ENCODE data around the gene SNX10. TPM values are rescaled to one million over a fixed set of nuclear protein-coding genes. Genes with fewer than 3 reads are reported as not detected.

SNX10 gene
- total RNA-seq, 2 donors from 2014 or later: 2.3 to 5.6 TPM

DNA sequence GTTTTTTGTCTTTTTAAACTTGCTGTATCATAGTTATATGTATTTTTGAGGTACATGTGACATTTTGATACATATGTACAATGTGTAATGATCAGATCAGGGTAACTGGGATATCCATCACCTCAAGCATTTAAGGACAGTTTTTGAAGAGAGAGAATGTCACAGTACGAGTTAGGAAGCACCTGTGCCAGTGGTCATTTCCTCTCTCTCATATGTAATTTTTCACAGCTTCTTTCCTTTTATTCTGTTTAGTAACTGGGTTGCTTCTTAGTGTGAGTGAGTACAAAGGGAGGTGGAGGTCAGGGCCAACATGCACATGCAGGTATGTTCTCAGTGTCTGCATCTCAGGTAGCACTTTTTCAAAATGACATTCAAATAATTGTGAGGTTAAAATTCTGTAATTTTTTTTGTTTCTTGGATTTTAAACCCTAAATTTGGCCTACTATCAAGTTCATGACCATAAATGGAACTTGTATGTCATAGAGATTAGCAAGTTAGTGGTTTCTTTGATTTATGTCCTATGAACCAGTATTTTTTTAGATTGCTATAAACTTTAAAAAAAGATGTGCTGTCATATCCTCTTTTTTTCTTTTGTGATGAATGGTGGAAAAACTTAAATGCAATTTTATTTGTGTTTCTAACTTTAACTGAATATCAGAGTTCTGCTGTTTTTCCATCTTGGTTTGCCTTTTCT, 42.7 kb downstream of the SNX10 start:
- DNase-seq (ENCODE audit: low spot score) (no peak), ATAC-seq (ENCODE audit: insufficient number of reproducible peaks, low FRiP score, low read depth) (no peak)
- Histone ChIP-seq H3K9me3 (no peaks in the 10 kb centered on the region), H3K27ac (no peak overlapping the region), H3K27me3 (replicated peaks; ENCODE audit: insufficient read depth) (no peaks in the 10 kb centered on the region), H3K4me1 (ENCODE audit: control insufficient read depth in 1 of 2, low read depth in 2 of 2) (no peaks in the 10 kb centered on the region), H3K36me3 (no peaks in the 10 kb centered on the region), H3K4me3 (no peak overlapping the region)
- TF ChIP-seq, protein P1, sequence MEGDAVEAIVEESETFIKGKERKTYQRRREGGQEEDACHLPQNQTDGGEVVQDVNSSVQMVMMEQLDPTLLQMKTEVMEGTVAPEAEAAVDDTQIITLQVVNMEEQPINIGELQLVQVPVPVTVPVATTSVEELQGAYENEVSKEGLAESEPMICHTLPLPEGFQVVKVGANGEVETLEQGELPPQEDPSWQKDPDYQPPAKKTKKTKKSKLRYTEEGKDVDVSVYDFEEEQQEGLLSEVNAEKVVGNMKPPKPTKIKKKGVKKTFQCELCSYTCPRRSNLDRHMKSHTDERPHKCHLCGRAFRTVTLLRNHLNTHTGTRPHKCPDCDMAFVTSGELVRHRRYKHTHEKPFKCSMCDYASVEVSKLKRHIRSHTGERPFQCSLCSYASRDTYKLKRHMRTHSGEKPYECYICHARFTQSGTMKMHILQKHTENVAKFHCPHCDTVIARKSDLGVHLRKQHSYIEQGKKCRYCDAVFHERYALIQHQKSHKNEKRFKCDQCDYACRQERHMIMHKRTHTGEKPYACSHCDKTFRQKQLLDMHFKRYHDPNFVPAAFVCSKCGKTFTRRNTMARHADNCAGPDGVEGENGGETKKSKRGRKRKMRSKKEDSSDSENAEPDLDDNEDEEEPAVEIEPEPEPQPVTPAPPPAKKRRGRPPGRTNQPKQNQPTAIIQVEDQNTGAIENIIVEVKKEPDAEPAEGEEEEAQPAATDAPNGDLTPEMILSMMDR (IDR thresholded peaks at IDR 0.05): no peak

DNA sequence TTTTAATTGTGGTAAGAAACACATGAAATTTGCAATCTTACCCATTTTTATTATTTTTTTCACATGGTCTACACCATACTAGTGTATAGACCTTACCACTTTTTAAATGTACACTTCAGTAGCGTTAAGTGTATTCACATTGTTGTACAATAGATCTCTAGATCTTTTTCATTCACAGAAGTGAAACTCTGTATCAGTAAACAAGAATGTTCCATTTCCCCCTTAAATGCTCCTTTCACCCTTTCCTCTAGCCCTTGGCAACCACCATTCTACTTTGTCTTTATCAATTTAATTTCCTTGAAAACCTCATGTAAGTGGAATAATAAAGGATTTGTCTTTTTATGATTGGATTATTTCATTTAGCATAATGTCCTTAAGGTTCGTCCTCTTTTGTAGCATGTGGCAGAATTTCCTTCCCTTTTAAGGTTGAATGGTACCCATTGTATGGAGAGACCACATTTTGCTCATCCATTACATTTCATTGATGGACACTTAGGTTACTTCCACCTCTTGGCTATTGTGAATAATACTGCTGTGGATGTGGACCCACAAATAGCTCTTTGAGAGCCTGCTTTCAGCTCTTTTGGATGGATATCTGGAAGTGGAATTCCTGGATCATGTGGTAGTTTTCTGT, 45.7 kb downstream of the SNX10 start:
- H3K27ac ChIP-seq: no peak overlapping the region
- H3K4me3 ChIP-seq: no peak overlapping the region
- no peaks in the 10 kb centered on the region for H3K27me3 ChIP-seq (replicated peaks; ENCODE audit: insufficient read depth)
- no peaks in the 10 kb centered on the region for H3K36me3 ChIP-seq
- H3K9me3 ChIP-seq: no peaks in the 10 kb centered on the region
- TF ChIP-seq, protein P1 (IDR thresholded peaks at IDR 0.05): no peak
- DNase-seq (ENCODE audit: low spot score) (no peak), ATAC-seq (ENCODE audit: insufficient number of reproducible peaks, low FRiP score, low read depth) (no peak)
- H3K4me1 ChIP-seq (ENCODE audit: control insufficient read depth in 1 of 2, low read depth in 2 of 2): no peaks in the 10 kb centered on the region

GRCh38 chr7:26340476-26341018, 48.9 kb downstream of the SNX10 start:
- ATAC-seq (ENCODE audit: insufficient number of reproducible peaks, low FRiP score, low read depth): no peak
- no peaks in the 10 kb centered on the region for H3K9me3 ChIP-seq
- TF ChIP-seq, protein P1 (IDR thresholded peaks at IDR 0.05): no peak
- H3K36me3 ChIP-seq: no peaks in the 10 kb centered on the region
- no peaks in the 10 kb centered on the region for H3K27me3 ChIP-seq (replicated peaks; ENCODE audit: insufficient read depth)
- H3K4me1 ChIP-seq (ENCODE audit: control insufficient read depth in 1 of 2, low read depth in 2 of 2): no peaks in the 10 kb centered on the region
- no peak overlapping the region for H3K27ac ChIP-seq
- no peak overlapping the region for H3K4me3 ChIP-seq
- no peak for DNase-seq (ENCODE audit: low spot score)

GRCh38 chr7:26343320-26343832, 51.7 kb downstream of the SNX10 start:
- ATAC-seq (ENCODE audit: insufficient number of reproducible peaks, low FRiP score, low read depth) (no peak), DNase-seq (ENCODE audit: low spot score) (no peak)
- Histone ChIP-seq H3K27me3 (replicated peaks; ENCODE audit: insufficient read depth) (no peaks in the 10 kb centered on the region), H3K9me3 (no peaks in the 10 kb centered on the region), H3K4me3 (no peak overlapping the region), H3K36me3 (no peaks in the 10 kb centered on the region), H3K4me1 (ENCODE audit: control insufficient read depth in 1 of 2, low read depth in 2 of 2) (no peaks in the 10 kb centered on the region), H3K27ac (no peak overlapping the region)
- TF ChIP-seq, protein P1 (IDR thresholded peaks at IDR 0.05): no peak

GRCh38 chr7:26343837-26344236, 52.2 kb downstream of the SNX10 start:
- ATAC-seq (ENCODE audit: insufficient number of reproducible peaks, low FRiP score, low read depth) (no peak), DNase-seq (ENCODE audit: low spot score) (no peak)
- H3K27ac ChIP-seq: no peak overlapping the region
- TF ChIP-seq, protein P1 (IDR thresholded peaks at IDR 0.05): no peak
- no peak overlapping the region for H3K4me3 ChIP-seq
- no peaks in the 10 kb centered on the region for H3K27me3 ChIP-seq (replicated peaks; ENCODE audit: insufficient read depth)
- no peaks in the 10 kb centered on the region for H3K36me3 ChIP-seq
- no peaks in the 10 kb centered on the region for H3K4me1 ChIP-seq (ENCODE audit: control insufficient read depth in 1 of 2, low read depth in 2 of 2)
- no peaks in the 10 kb centered on the region for H3K9me3 ChIP-seq

Data from thoracic aorta (tissue), 2 donors.